NCI-H345 (cell line): ENCODE results near the gene JMJD1C.
"Not testable (repeated sequence)": the region's sequence is repeated elsewhere in the genome, so short reads cannot be mapped to it uniquely, and the experiment has no call there.

Source experiments
- DNase-seq: peaks from one replicate; lab custom pipeline; 2025; lab: John Stamatoyannopoulos, UW

The JMJD1C gene

GRCh38 chr10:63465293-63466143, at the start of gene JMJD1C:
Gene JMJD1C, minus strand, starts transcription at chr10:63465977. Its CDS starts 315 bp downstream, at chr10:63465662.
- DNase-seq: peak; percentile 67

- no peak for DNase-seq
Measured at GRCh38 chr10:63515002-63515763, 49.4 kb upstream of the JMJD1C start.

GRCh38 chr10:63506554-63506953, 40.8 kb upstream of the JMJD1C start:
- DNase-seq: no peak

- no peak for DNase-seq
Measured at GRCh38 chr10:63505562-63505961, 39.8 kb upstream of the JMJD1C start.

GRCh38 chr10:63504145-63504881, 38.5 kb upstream of the JMJD1C start:
- no peak for DNase-seq

GRCh38 chr10:63503395-63503794, 37.6 kb upstream of the JMJD1C start:
- no peak for DNase-seq

- no peak for DNase-seq
Measured at GRCh38 chr10:63502832-63503231, 37.1 kb upstream of the JMJD1C start.

- DNase-seq: no peak
Measured at GRCh38 chr10:63501954-63502353, 36.2 kb upstream of the JMJD1C start.

GRCh38 chr10:63500551-63500950, 34.8 kb upstream of the JMJD1C start:
- not testable (repeated sequence) for DNase-seq

GRCh38 chr10:63498665-63499064, 32.9 kb upstream of the JMJD1C start:
- no peak for DNase-seq

GRCh38 chr10:63497321-63497720, 31.5 kb upstream of the JMJD1C start:
- DNase-seq: no peak

GRCh38 chr10:63496561-63496960, 30.8 kb upstream of the JMJD1C start:
- no peak for DNase-seq

- no peak for DNase-seq
Measured at GRCh38 chr10:63494951-63495350, 29.2 kb upstream of the JMJD1C start.

GRCh38 chr10:63493004-63493403, 27.2 kb upstream of the JMJD1C start:
- DNase-seq: no peak

GRCh38 chr10:63492317-63492690, 26.5 kb upstream of the JMJD1C start:
- not testable (repeated sequence) for DNase-seq

GRCh38 chr10:63491588-63492316, 26.0 kb upstream of the JMJD1C start:
- DNase-seq: no peak

GRCh38 chr10:63489838-63490237, 24.1 kb upstream of the JMJD1C start:
- no peak for DNase-seq

- DNase-seq: no peak
Measured at GRCh38 chr10:63487990-63488389, 22.2 kb upstream of the JMJD1C start.

GRCh38 chr10:63483983-63484382, 18.2 kb upstream of the JMJD1C start:
- no peak for DNase-seq

- no peak for DNase-seq
Measured at GRCh38 chr10:63481815-63482421, 16.1 kb upstream of the JMJD1C start.

GRCh38 chr10:63480237-63480636, 14.5 kb upstream of the JMJD1C start:
- no peak for DNase-seq
